Stimulated activated CD4-positive, alpha-beta T cell treated with anti-CD3 and anti-CD28 coated beads, Interleukin-15, amount 100 ng/mL, for 48 hours (primary cell): ENCODE measurements around the gene SOD2.
"Not testable (repeated sequence)": the region's sequence is repeated elsewhere in the genome, so short reads cannot be mapped to it uniquely, and the experiment has no call there.

Experiments
- DNase-seq, 2 donors: peaks; one replicate each; pipeline ENCODE4 v3.0.0-alpha.2; 2020; ENCODE audit warnings: low read depth in 2 of 2

The SOD2 gene

DNA sequence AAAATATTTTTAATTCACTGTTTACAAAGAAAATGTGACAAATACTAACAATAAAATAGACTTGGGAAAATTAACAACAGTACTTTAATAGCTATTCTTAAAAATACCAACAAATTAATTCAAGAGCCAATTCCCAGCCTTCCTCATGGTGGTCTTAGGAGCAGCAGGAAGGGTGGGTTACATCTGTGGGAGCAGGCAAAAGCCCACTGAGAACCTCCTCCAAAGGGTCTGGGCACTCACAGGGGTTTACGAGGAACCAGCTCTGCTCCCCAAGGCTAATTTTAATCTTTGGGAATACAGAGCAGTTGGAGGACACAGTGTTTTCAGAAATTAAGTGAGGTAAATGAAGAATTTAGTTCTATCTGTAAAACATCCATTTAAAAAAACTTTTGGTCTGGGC lies 10.2 kb downstream of the SOD2 start:
- no peak for DNase-seq

DNA sequence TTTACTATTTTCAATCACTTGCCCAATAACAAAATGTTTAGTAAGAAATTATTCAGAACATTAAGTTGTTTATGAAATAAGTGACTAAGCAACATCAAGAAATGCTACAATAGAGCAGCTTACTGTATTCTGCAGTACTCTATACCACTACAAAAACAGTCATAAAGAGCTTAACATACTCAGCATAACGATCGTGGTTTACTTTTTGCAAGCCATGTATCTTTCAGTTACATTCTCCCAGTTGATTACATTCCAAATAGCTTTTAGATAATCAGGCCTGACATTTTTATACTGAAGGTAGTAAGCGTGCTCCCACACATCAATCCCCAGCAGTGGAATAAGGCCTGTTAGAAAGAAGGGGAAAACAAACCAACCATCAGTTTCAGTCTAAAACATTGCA lies 10.7 kb downstream of the SOD2 start:
- no peak for DNase-seq

GRCh38 chr6:159681191-159681880 lies 11.7 kb downstream of the SOD2 start:
- DNase-seq, result no peak

GRCh38 chr6:159680104-159680503 lies 12.9 kb downstream of the SOD2 start:
- DNase-seq, result no peak

DNA sequence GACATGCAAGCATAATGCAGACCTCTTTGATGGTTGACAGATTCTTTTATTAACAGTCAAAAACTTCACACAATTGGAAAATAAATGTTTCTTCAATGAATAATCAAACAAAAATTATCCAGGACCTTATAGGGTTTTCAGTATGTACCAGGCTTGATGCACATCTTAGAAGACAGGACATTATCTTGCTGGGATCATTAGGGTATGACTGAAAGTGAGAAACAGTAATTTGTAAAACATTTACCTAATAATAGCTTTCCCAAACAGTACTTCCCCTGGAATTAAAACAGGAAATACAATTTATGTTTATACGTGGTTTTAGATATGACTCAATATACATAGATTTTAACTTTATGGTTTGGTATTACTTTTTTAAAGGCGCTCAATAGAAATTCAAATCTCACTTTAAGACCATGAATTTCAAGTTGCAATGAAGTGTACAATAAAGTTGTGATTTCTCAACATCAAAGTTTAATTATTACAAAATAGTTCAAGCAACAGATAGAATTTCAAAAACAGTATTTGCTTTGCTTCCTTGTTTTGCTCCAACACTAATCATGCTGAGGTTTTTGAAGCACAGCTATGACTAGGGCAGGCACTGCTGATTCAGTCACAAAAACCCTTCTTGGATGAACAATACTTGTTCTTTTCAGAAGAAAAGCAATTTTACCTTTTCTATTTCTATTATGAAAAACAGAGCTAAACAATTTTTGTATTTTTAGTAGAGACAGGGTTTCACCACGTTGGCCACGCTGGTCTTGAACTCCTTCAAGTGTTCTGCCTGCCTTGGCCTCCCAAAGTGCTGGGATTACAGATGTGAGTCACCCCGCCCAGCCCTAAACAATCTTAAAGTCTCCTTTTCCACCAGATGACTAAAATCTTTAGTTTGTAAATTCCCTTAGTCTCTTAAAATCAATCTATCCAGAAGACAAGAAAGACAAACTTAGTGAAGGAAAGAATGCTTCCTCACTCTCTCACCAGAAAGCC lies 13.7 kb downstream of the SOD2 start:
- peak in 1 of 2 donors; percentile 25 for DNase-seq

GRCh38 chr6:159678574-159678973 lies 14.5 kb downstream of the SOD2 start:
- DNase-seq, result no peak

GRCh38 chr6:159677506-159678165 lies 15.4 kb downstream of the SOD2 start:
- DNase-seq, result no peak

GRCh38 chr6:159676890-159677505 lies 16.0 kb downstream of the SOD2 start:
- no peak for DNase-seq

- DNase-seq, result not testable (repeated sequence)
These were observed 16.8 kb downstream of the SOD2 start for GRCh38 chr6:159676236-159676635.

- DNase-seq, result no peak
These were observed 27.0 kb downstream of the SOD2 start for GRCh38 chr6:159665868-159666635.

- DNase-seq, result not testable (repeated sequence)
These were observed 29.6 kb downstream of the SOD2 start for GRCh38 chr6:159663368-159663889.

GRCh38 chr6:159661977-159662376 lies 31.1 kb downstream of the SOD2 start:
- not testable (repeated sequence) for DNase-seq

- no peak for DNase-seq
These were observed 37.5 kb downstream of the SOD2 start for GRCh38 chr6:159655409-159655988.

DNA sequence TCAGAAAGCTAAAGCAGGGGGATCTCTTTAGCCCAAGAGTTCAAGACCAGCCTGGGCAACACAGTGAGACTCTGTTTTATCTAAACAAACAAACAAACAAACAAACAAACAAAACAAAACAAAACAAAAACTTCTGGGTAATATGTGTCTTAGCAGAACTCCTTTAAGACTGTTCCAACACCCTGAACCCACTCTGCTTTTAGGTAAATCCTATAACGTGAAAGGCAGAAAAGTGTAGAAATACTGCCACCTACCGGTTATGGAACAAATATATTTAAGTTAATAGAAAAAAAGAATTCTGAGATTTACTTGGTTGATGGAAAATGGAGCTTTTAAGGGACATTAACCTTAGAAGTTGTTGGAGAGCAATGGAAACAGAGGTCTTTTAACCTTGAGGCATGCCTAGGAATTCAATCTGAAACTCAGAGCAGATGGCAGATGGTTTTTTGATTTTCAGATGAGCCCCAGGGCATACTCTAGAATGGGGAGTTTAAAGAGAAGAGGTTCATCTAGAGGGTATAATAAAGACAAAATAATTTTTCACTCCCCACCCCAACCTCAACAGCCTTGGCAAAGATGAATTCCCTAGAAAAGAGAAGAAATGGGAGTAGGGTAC lies 38.5 kb downstream of the SOD2 start:
- DNase-seq, result no peak

GRCh38 chr6:159650314-159650713 lies 42.7 kb downstream of the SOD2 start:
- DNase-seq, result no peak

- no peak for DNase-seq
These were observed 43.6 kb downstream of the SOD2 start for GRCh38 chr6:159649441-159649840.

- no peak for DNase-seq
These were observed 46.3 kb downstream of the SOD2 start for GRCh38 chr6:159646733-159647132.

DNA sequence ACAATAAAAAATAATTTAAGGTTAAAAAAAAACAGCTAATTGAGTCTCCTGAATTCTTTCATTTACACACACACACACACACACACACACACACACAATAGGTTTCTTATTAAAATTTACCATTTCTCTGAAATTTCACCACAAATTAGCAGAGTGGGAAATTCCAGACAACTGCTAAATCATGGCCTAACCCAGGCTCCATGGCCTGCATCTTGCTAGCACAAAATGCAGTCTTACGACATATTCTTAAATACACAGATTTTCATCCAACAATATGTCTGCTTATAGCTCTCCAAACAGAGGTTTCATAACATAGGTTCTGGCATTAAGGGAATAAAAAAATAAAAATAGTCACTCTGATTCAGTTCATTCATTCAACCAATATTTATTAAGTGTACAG lies 46.9 kb downstream of the SOD2 start:
- DNase-seq, result no peak

DNA sequence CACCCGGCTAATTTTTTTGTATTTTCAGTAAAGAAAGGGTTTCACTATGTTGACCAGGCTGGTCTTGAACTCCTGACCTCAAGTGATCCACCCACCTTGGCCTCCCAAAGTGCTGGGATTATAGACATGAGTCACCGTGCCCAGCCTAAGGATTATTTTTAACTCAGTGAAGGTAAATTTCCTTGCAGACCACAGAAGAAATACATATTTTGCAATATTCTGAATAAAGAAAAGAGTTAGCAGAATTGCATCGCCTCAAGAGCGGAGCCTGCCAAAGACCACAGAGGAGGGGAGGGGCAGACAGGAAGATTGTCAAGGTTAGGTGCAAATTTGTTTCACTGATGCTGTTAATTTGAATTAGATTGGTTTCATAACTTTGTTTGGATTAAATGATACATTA lies 47.4 kb downstream of the SOD2 start:
- DNase-seq, result no peak
